K562 (cell line): ENCODE results near the gene RNF113A. TPM values are rescaled to one million over a fixed set of nuclear protein-coding genes. Genes with fewer than 3 reads are reported as not detected.

Source experiments
- ATAC-seq: fragments of 200-7000 bp; cut with Tn5 transposase; 3 replicates; pipeline ENCODE4 v1.9.1; 2020; ENCODE audit warnings: moderate library complexity
- BruUV-seq: library from RNA; stranded (reverse); fragments of 400-500 nt; replicated peaks from 2 replicates; lab custom pipeline; 2021; lab: Mats Ljungman, UMichigan
- CTCF ChIA-PET: fragments of 300-600 bp; formaldehyde crosslinking; extraction: SDS; loops from one replicate; lab custom pipeline; 2021; ENCODE audit warnings: low intra/inter-chr PET ratio; lab: Yijun Ruan, JAX
- POLR2A ChIA-PET: fragments of 300-600, 350-650 bp; sonication (Branson Sonifier 250); formaldehyde crosslinking; extraction: SDS; loops from one replicate; lab custom pipeline; 2021; ENCODE audit warnings: antibody characterized with exemption, inconsistent platforms; lab: Yijun Ruan, JAX
- DNase-seq, 4 experiments: peaks; one replicate each; pipeline versions ENCODE4 v3.0.0 to v3.0.0-alpha.2; 2011 to 2018; ENCODE audit warnings: low spot score in 3 of 4, mixed read lengths in 3 of 4; ENCODE audit errors: extremely low read depth in 1 of 4
- FAIRE-seq: peaks from 2 replicates; lab custom pipeline; 2011; peaks lifted over from hg19 to GRCh38; lab: Jason Lieb, UNC
- H2AFZ ChIP-seq: 2 replicates; pipeline ENCODE4 v1.6.0; 2011; ENCODE audit warnings: low read depth, low read length, control low read depth, inconsistent platforms
- H3K27ac ChIP-seq: fragments of 200-600 bp; 3 replicates; pipeline ENCODE4 v1.8.0; 2011; ENCODE audit warnings: low read depth, mild to moderate bottlenecking, control low read depth, inconsistent platforms, low read length, moderate library complexity, mixed read lengths; ENCODE audit errors: extremely low read depth
- H3K27me3 ChIP-seq, 2 experiments: fragments of 300-600 bp in 1 of 2; 2 replicates in 1 of 2; 3 replicates in 1 of 2; pipeline versions ENCODE4 v1.6.0 to v1.8.0; 2011; ENCODE audit warnings: inconsistent platforms in 2 of 2, low read length in 2 of 2, mild to moderate bottlenecking in 1 of 2, mixed read lengths in 1 of 2, moderate library complexity in 1 of 2; ENCODE audit not compliant: control insufficient read depth in 2 of 2, insufficient read depth in 2 of 2
- H3K36me3 ChIP-seq: fragments of 300-600 bp; 3 replicates; pipeline ENCODE4 v1.8.0; 2011; ENCODE audit warnings: mild to moderate bottlenecking, low read length, inconsistent platforms; ENCODE audit not compliant: control insufficient read depth, insufficient read depth
- H3K4me1 ChIP-seq, 2 experiments: fragments of 200-600 bp in 1 of 2; replicated peaks in 1 of 2; 2 replicates in 1 of 2; 3 replicates in 1 of 2; pipeline versions ENCODE4 v1.5.1 to v1.8.0; 2011; ENCODE audit warnings: inconsistent platforms in 2 of 2, low read length in 2 of 2, mild to moderate bottlenecking in 1 of 2, mixed read lengths in 1 of 2, moderate library complexity in 1 of 2; ENCODE audit not compliant: control insufficient read depth in 2 of 2, insufficient read depth in 2 of 2
- H3K4me2 ChIP-seq: 2 replicates; pipeline ENCODE4 v1.6.1; 2011; ENCODE audit warnings: low read length, control low read depth, inconsistent platforms, mixed read lengths; ENCODE audit not compliant: insufficient read depth
- H3K4me3 ChIP-seq: fragments of 200-600 bp; sonication (generic), shearing (Covaris generic); 2 replicates; pipeline ENCODE4 v1.5.1; 2016; ENCODE audit warnings: control low read depth, inconsistent platforms
- H3K79me2 ChIP-seq: fragments of 200-600 bp; 3 replicates; pipeline ENCODE4 v1.8.0; 2011; ENCODE audit warnings: low read length, inconsistent platforms; ENCODE audit not compliant: control insufficient read depth, insufficient read depth
- H3K9ac ChIP-seq, 2 experiments: 2 replicates each; pipeline versions ENCODE4 v1.6.0 to v1.6.1; 2011; ENCODE audit warnings: low read depth in 2 of 2, low read length in 2 of 2, control low read depth in 1 of 2, inconsistent platforms in 1 of 2, mild to moderate bottlenecking in 1 of 2, mixed read lengths in 1 of 2; ENCODE audit not compliant: insufficient read depth in 1 of 2
- H3K9me1 ChIP-seq: one replicate; pipeline ENCODE4 v1.6.0; 2011; ENCODE audit warnings: inconsistent platforms, mild to moderate bottlenecking, low read length, moderate library complexity; ENCODE audit not compliant: control insufficient read depth, insufficient read depth
- H3K9me3 ChIP-seq: replicated peaks from 2 replicates; pipeline ENCODE4 v1.5.1; 2011; ENCODE audit warnings: low read depth, low read length, inconsistent platforms; ENCODE audit not compliant: control insufficient read depth, insufficient read depth
- H4K20me1 ChIP-seq: replicated peaks from 2 replicates; pipeline ENCODE4 v1.6.1; 2011; ENCODE audit warnings: low read length, inconsistent platforms, mixed read lengths; ENCODE audit not compliant: control insufficient read depth, insufficient read depth
- DACH1 ChIP-seq: fragments of 450-650 bp; IDR thresholded peaks from 2 replicates; pipeline ENCODE4 v1.6.1; 2018; ENCODE audit not compliant: partially characterized antibody
- GABPA ChIP-seq: fragments of 200-800 bp; sonication (Bioruptor generic); conservative IDR thresholded peaks from 2 replicates; pipeline ENCODE4 v1.6.1; 2016; ENCODE audit warnings: low read depth, missing genetic modification characterization, missing compliant biosample characterization
- GATA2 ChIP-seq: sonication (generic); formaldehyde crosslinking; IDR thresholded peaks from 2 replicates; pipeline ENCODE4 v1.4.0; 2020; ENCODE audit warnings: mild to moderate bottlenecking, missing genetic modification reagents
- GATAD2B ChIP-seq: fragments of 450-650 bp; IDR thresholded peaks from 2 replicates; pipeline ENCODE4 v1.6.1; 2017; ENCODE audit warnings: mild to moderate bottlenecking, borderline replicate concordance
- MTA1 ChIP-seq: fragments of 450-650 bp; IDR thresholded peaks from 2 replicates; pipeline ENCODE4 v1.6.1; 2017; ENCODE audit warnings: borderline replicate concordance
- ZBTB2 ChIP-seq: fragments of 450-650 bp; IDR thresholded peaks from 2 replicates; pipeline ENCODE4 v1.6.1; 2016; ENCODE audit warnings: antibody characterized with exemption
- WGBS: fragments of 100-300 bp; shearing (Covaris generic); methylation state at CpG from one replicate; pipeline ENCODE4 v1.1.6; 2016; ENCODE audit warnings: low coverage, mixed read lengths; ENCODE audit not compliant: insufficient coverage; ENCODE audit errors: missing lambda C conversion rate; 5-methylcytosine and 5-hydroxymethylcytosine counted together
- in situ Hi-C: fragments of 300-500 bp; cut with MboI; formaldehyde crosslinking; loops from 4 replicates; pipeline ENCODE4 v1.15.0; 2018; ENCODE audit warnings: inconsistent platforms, mixed read lengths
- intact Hi-C: fragments of 100-400 bp; cut with micrococcal nuclease; formaldehyde crosslinking; loops from 2 replicates; pipeline ENCODE4 v1.14.2; 2022
- polyA plus RNA-seq, 8 experiments: library from polyadenylated mRNA; depleted of rRNA in 4 of 8; stranded (reverse) in 5 of 8; unstranded in 3 of 8; fragments of >200 nt; fragmentation: Nextera tagmentation in 2 of 8; fragmentation: Illumina TruSeq in 1 of 8; extraction: Ambion mirVana in 2 of 8; extraction: Trizol in 1 of 8; gene quantifications; 2 replicates each; pipeline versions ENCODE4 v1.2.1 to v1.2.3, GENCODE V29; 2011 to 2014; ENCODE audit warnings: inconsistent platforms in 1 of 8, missing spikeins in 1 of 8
- total RNA-seq, 7 experiments: library from RNA; depleted of rRNA in 6 of 7; stranded (reverse); fragments of >200 nt in 6 of 7; fragmentation: Illumina TruSeq in 2 of 7; extraction: Trizol in 2 of 7; gene quantifications; 2 replicates each; pipeline versions ENCODE4 v1.2.1 to v1.2.3, GENCODE V29; 2011 to 2021; ENCODE audit warnings: low replicate concordance in 1 of 7

The RNF113A gene
- total and polyA plus RNA-seq, 9 of the 15 experiments (the other 6 are each of a cell fraction or from before 2014, with no cell fraction given) = 21.2 to 38.4 (median 28.1) TPM

GRCh38 chrX:119916310-119916709, 44.8 kb upstream of the RNF113A start:
- H3K79me2 ChIP-seq = no peaks in the 10 kb centered on the region
- no peak overlapping the region for H3K4me2 ChIP-seq
- no peak overlapping the region for H3K4me3 ChIP-seq
- FAIRE-seq (no peak), ATAC-seq (no peak), DNase-seq (no peak)
- intact Hi-C loops (no loop called here), in situ Hi-C loops (no loop called here)
- no peaks in the 10 kb centered on the region for H3K9me3 ChIP-seq
- no peaks in the 10 kb centered on the region for H3K36me3 ChIP-seq
- no peaks in the 10 kb centered on the region for H4K20me1 ChIP-seq
- H3K27ac ChIP-seq = no peak overlapping the region
- H2AFZ ChIP-seq = no peak overlapping the region
- POLR2A ChIA-PET = no interaction called here
- H3K4me1 ChIP-seq = no peaks in the 10 kb centered on the region
- BruUV-seq = no TSS peak
- TF ChIP-seq GABPA (tag) (no peak), DACH1 (peak; percentile 92), MTA1 (no peak), ZBTB2 (peak; percentile 38; the same call in 1 of the 2 replicates), GATAD2B (0 out of 2 replicates have a peak, but pooled peaks have one; percentile 22), GATA2 (CRISPR knock-in tag) (peak; percentile 58; the same call in 1 of the 2 replicates)
- H3K9ac ChIP-seq = no peak overlapping the region
- WGBS = 0% methylated on average over 2 of the region's 5 CpGs
- no peaks in the 10 kb centered on the region for H3K9me1 ChIP-seq
- CTCF ChIA-PET = no interaction called here
- no peaks in the 10 kb centered on the region for H3K27me3 ChIP-seq
